Measurements from ENCODE around the gene TEX2. TPM values are rescaled to one million over a fixed set of nuclear protein-coding genes. Genes with fewer than 3 reads are reported as not detected.

Gene TEX2
- total and polyA plus RNA-seq, 2 donors from 2014 or later = 14.0 to 39.1 TPM

GRCh38 chr17:64196601-64197000 lies 66.5 kb downstream of the TEX2 start:
- intact Hi-C loops (cut with DNase I) = no loop called here
- no peak for DNase-seq
- H3K4me1 ChIP-seq (ENCODE audit: control insufficient read depth in 2 of 3, insufficient read depth in 2 of 3, low read depth in 1 of 3, low read length in 3 of 3) = peaks cover 0 to 5% (median 0%) of the 10 kb centered on the region in 3 donors

DNA sequence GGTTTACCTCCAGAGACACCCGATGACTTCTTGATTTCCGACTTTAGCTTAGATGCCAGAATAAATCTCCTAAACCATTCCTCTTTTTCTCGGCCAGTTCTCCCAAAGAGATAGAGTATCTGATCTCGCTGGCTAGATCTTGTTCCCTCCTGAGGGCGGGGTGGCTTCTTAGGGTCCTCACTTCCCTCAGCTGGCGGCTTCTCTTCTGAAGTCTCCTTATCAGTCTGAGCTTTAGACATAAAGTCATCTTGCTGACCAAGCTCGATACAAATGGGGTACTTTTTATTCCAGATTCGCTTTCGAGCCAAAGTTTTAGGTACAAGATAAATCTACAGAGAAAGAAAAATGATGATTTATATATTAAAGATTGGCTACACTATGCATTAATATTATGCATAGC lies 69.5 kb downstream of the TEX2 start:
- DNase-seq = no peak
- H3K4me3 ChIP-seq (ENCODE audit: low read length in 3 of 3) = no peak overlapping the region
- no peak overlapping the region for H3K27ac ChIP-seq (ENCODE audit: low read depth in 2 of 2, low read length in 2 of 2)
- H3K4me1 ChIP-seq (ENCODE audit: control insufficient read depth in 2 of 3, insufficient read depth in 2 of 3, low read depth in 1 of 3, low read length in 3 of 3) = no peaks in the 10 kb centered on the region
- TF ChIP-seq CTCF (IDR thresholded peaks at IDR 0.05; ENCODE audit: borderline replicate concordance, extremely low read depth, insufficient read depth) = no peak
- no peaks in the 10 kb centered on the region for H3K27me3 ChIP-seq (ENCODE audit: control insufficient read depth, insufficient read depth, low read length)
- FAIRE-seq = no peak
- peaks cover 0 to 4% (median 0%) of the 10 kb centered on the region in 3 donors for H3K36me3 ChIP-seq (ENCODE audit: control insufficient read depth in 2 of 3, insufficient read depth in 3 of 3, low read length in 3 of 3)
- H3K9me3 ChIP-seq (ENCODE audit: control insufficient read depth in 2 of 3, insufficient read depth in 1 of 3, low read length in 3 of 3) = no peaks in the 10 kb centered on the region
- intact Hi-C loops (cut with DNase I) = no loop called here
- H3K9ac ChIP-seq (ENCODE audit: low read length in 3 of 3) = no peak overlapping the region

More at GRCh38 chr17:64196601-64197000, 66.5 kb downstream of the TEX2 start:
- Histone ChIP-seq H3K36me3 (ENCODE audit: control insufficient read depth in 2 of 3, insufficient read depth in 3 of 3, low read length in 3 of 3) (no peaks in the 10 kb centered on the region), H3K9ac (ENCODE audit: low read length in 3 of 3) (no peak overlapping the region), H3K4me3 (ENCODE audit: low read length in 3 of 3) (no peak overlapping the region), H3K9me3 (ENCODE audit: control insufficient read depth in 2 of 3, insufficient read depth in 1 of 3, low read length in 3 of 3) (no peaks in the 10 kb centered on the region), H3K27ac (ENCODE audit: low read depth in 2 of 2, low read length in 2 of 2) (no peak overlapping the region), H3K27me3 (ENCODE audit: control insufficient read depth, insufficient read depth, low read length) (no peaks in the 10 kb centered on the region)
- FAIRE-seq = no peak
- TF ChIP-seq CTCF (IDR thresholded peaks at IDR 0.05; ENCODE audit: borderline replicate concordance, extremely low read depth, insufficient read depth) = no peak

- Histone ChIP-seq H3K9me3 (ENCODE audit: control insufficient read depth in 2 of 3, insufficient read depth in 1 of 3, low read length in 3 of 3) (no peaks in the 10 kb centered on the region), H3K9ac (ENCODE audit: low read length in 3 of 3) (no peak overlapping the region), H3K4me3 (ENCODE audit: low read length in 3 of 3) (no peak overlapping the region), H3K27ac (ENCODE audit: low read depth in 2 of 2, low read length in 2 of 2) (no peak overlapping the region), H3K4me1 (ENCODE audit: control insufficient read depth in 2 of 3, insufficient read depth in 2 of 3, low read depth in 1 of 3, low read length in 3 of 3) (no peaks in the 10 kb centered on the region), H3K27me3 (ENCODE audit: control insufficient read depth, insufficient read depth, low read length) (no peaks in the 10 kb centered on the region), H3K36me3 (ENCODE audit: control insufficient read depth in 2 of 3, insufficient read depth in 3 of 3, low read length in 3 of 3) (peaks cover 0 to 4% (median 0%) of the 10 kb centered on the region in 3 donors)
- intact Hi-C loops (cut with DNase I) = no loop called here
- FAIRE-seq (no peak), DNase-seq (no peak)
- TF ChIP-seq CTCF (IDR thresholded peaks at IDR 0.05; ENCODE audit: borderline replicate concordance, extremely low read depth, insufficient read depth) = no peak
Measured at GRCh38 chr17:64192589-64192988, 70.5 kb downstream of the TEX2 start.

DNA sequence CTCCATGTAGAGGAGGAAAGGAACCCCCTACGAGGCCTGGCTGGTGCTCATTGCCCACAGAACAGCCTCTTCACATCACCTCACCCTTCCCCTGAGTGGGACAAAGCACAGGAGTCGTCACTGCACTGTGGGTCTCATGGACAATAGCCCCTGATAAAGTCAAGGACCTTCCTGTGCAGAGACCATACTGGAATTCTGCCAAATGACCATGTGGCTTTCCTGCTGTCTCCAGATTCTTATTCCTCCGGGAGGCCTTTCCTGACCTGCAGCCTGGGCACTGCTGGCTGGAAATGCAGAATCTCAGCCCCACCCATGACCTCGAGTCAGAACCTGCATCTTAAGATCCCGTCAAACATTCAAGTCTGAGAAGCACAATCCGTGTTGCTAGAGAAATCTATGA lies 72.6 kb downstream of the TEX2 start:
- TF ChIP-seq CTCF (IDR thresholded peaks at IDR 0.05; ENCODE audit: borderline replicate concordance, extremely low read depth, insufficient read depth) = no peak
- peaks cover 0 to 3% (median 0%) of the 10 kb centered on the region in 3 donors for H3K4me1 ChIP-seq (ENCODE audit: control insufficient read depth in 2 of 3, insufficient read depth in 2 of 3, low read depth in 1 of 3, low read length in 3 of 3)
- no peak for DNase-seq
- intact Hi-C loops (cut with DNase I) = no loop called here
- no peak overlapping the region for H3K4me3 ChIP-seq (ENCODE audit: low read length in 3 of 3)
- H3K27ac ChIP-seq (ENCODE audit: low read depth in 2 of 2, low read length in 2 of 2) = no peak overlapping the region
- no peak for FAIRE-seq
- no peaks in the 10 kb centered on the region for H3K27me3 ChIP-seq (ENCODE audit: control insufficient read depth, insufficient read depth, low read length)
- H3K9me3 ChIP-seq (ENCODE audit: control insufficient read depth in 2 of 3, insufficient read depth in 1 of 3, low read length in 3 of 3) = no peaks in the 10 kb centered on the region
- H3K36me3 ChIP-seq (ENCODE audit: control insufficient read depth in 2 of 3, insufficient read depth in 3 of 3, low read length in 3 of 3) = peaks cover 0 to 4% (median 0%) of the 10 kb centered on the region in 3 donors
- H3K9ac ChIP-seq (ENCODE audit: low read length in 3 of 3) = no peak overlapping the region
